Measurements from ENCODE around the gene FCRLB.

The FCRLB gene

GRCh38 chr1:161726473-161727255 is 5.3 kb downstream of the FCRLB start (continued):
- TF ChIP-seq, protein P1, sequence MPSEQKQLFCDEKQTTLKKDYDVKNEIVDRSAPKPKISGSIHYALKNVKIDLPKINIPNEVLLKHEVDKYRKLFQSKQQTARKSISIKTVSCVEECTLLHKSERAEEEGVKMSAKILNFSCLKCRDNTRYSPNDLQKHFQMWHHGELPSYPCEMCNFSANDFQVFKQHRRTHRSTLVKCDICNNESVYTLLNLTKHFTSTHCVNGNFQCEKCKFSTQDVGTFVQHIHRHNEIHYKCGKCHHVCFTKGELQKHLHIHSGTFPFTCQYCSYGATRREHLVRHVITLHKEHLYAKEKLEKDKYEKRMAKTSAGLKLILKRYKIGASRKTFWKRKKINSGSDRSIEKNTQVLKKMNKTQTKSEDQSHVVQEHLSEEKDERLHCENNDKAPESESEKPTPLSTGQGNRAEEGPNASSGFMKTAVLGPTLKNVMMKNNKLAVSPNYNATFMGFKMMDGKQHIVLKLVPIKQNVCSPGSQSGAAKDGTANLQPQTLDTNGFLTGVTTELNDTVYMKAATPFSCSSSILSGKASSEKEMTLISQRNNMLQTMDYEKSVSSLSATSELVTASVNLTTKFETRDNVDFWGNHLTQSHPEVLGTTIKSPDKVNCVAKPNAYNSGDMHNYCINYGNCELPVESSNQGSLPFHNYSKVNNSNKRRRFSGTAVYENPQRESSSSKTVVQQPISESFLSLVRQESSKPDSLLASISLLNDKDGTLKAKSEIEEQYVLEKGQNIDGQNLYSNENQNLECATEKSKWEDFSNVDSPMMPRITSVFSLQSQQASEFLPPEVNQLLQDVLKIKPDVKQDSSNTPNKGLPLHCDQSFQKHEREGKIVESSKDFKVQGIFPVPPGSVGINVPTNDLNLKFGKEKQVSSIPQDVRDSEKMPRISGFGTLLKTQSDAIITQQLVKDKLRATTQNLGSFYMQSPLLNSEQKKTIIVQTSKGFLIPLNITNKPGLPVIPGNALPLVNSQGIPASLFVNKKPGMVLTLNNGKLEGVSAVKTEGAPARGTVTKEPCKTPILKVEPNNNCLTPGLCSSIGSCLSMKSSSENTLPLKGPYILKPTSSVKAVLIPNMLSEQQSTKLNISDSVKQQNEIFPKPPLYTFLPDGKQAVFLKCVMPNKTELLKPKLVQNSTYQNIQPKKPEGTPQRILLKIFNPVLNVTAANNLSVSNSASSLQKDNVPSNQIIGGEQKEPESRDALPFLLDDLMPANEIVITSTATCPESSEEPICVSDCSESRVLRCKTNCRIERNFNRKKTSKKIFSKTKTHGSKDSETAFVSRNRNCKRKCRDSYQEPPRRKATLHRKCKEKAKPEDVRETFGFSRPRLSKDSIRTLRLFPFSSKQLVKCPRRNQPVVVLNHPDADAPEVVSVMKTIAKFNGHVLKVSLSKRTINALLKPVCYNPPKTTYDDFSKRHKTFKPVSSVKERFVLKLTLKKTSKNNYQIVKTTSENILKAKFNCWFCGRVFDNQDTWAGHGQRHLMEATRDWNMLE (tag by site-specific recombination; conservative IDR thresholded peaks at IDR 0.05; ENCODE audit: low read depth): no peak
- TF ChIP-seq OSR2 (tag by site-specific recombination; IDR thresholded peaks at IDR 0.05) (peak; percentile 78), ZFHX2 (tag by site-specific recombination; conservative IDR thresholded peaks at IDR 0.05) (no peak), ZNF2 (tag by site-specific recombination; IDR thresholded peaks at IDR 0.05) (peak; percentile 74), PRDM1 (tag by site-specific recombination; IDR thresholded peaks at IDR 0.05) (no peak), ZIC2 (tag by site-specific recombination; IDR thresholded peaks at IDR 0.05) (peak; percentile 66), ZNF791 (tag by site-specific recombination; IDR thresholded peaks at IDR 0.05) (no peak), MEIS1 (CRISPR knock-in tag; IDR thresholded peaks at IDR 0.05; ENCODE audit: borderline replicate concordance) (no peak), ZBTB26 (tag by site-specific recombination; optimal IDR thresholded peaks at IDR 0.05) (peak; percentile 95), ZSCAN23 (tag by site-specific recombination; IDR thresholded peaks at IDR 0.05) (no peak), ZNF624 (tag by site-specific recombination; IDR thresholded peaks at IDR 0.05) (no peak), ZNF449 (tag by site-specific recombination; IDR thresholded peaks at IDR 0.05) (0 out of 2 replicates have a peak, but pooled peaks have one; percentile 10), ZNF530 (tag by site-specific recombination; IDR thresholded peaks at IDR 0.05; ENCODE audit: low read depth) (no peak), SCRT1 (tag by site-specific recombination; IDR thresholded peaks at IDR 0.05; ENCODE audit: borderline replicate concordance) (no peak), ZNF473 (tag by site-specific recombination; IDR thresholded peaks at IDR 0.05) (no peak), ZFP37 (tag by site-specific recombination; IDR thresholded peaks at IDR 0.05) (peak; percentile 60), ZNF335 (tag by site-specific recombination; conservative IDR thresholded peaks at IDR 0.05) (peak; percentile 79), ZNF274 (IDR thresholded peaks at IDR 0.05; ENCODE audit: low read length) (no peak), ZNF274 (tag by site-specific recombination; IDR thresholded peaks at IDR 0.05; ENCODE audit: borderline replicate concordance) (no peak), REPIN1 (tag by site-specific recombination; IDR thresholded peaks at IDR 0.05; ENCODE audit: low read depth) (no peak), OVOL3 (tag by site-specific recombination; IDR thresholded peaks at IDR 0.05) (no peak)
- TF ChIP-seq, protein P2, sequence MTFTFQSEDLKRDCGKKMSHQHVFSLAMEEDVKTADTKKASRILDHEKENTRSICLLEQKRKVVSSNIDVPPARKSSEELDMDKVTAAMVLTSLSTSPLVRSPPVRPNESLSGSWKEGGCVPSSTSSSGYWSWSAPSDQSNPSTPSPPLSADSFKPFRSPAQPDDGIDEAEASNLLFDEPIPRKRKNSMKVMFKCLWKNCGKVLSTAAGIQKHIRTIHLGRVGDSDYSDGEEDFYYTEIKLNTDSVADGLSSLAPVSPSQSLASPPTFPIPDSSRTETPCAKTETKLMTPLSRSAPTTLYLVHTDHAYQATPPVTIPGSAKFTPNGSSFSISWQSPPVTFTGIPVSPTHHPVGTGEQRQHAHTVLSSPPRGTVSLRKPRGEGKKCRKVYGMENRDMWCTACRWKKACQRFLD (tag by site-specific recombination; IDR thresholded peaks at IDR 0.05): no peak
- TF ChIP-seq, protein P3, sequence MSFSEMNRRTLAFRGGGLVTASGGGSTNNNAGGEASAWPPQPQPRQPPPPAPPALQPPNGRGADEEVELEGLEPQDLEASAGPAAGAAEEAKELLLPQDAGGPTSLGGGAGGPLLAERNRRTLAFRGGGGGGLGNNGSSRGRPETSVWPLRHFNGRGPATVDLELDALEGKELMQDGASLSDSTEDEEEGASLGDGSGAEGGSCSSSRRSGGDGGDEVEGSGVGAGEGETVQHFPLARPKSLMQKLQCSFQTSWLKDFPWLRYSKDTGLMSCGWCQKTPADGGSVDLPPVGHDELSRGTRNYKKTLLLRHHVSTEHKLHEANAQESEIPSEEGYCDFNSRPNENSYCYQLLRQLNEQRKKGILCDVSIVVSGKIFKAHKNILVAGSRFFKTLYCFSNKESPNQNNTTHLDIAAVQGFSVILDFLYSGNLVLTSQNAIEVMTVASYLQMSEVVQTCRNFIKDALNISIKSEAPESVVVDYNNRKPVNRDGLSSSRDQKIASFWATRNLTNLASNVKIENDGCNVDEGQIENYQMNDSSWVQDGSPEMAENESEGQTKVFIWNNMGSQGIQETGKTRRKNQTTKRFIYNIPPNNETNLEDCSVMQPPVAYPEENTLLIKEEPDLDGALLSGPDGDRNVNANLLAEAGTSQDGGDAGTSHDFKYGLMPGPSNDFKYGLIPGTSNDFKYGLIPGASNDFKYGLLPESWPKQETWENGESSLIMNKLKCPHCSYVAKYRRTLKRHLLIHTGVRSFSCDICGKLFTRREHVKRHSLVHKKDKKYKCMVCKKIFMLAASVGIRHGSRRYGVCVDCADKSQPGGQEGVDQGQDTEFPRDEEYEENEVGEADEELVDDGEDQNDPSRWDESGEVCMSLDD (tag by site-specific recombination; IDR thresholded peaks at IDR 0.05): peak; percentile 68
- TF ChIP-seq, protein P4, sequence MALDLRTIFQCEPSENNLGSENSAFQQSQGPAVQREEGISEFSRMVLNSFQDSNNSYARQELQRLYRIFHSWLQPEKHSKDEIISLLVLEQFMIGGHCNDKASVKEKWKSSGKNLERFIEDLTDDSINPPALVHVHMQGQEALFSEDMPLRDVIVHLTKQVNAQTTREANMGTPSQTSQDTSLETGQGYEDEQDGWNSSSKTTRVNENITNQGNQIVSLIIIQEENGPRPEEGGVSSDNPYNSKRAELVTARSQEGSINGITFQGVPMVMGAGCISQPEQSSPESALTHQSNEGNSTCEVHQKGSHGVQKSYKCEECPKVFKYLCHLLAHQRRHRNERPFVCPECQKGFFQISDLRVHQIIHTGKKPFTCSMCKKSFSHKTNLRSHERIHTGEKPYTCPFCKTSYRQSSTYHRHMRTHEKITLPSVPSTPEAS (tag by site-specific recombination; IDR thresholded peaks at IDR 0.05): no peak

Data from HEK293 (cell line).